Breast epithelium (tissue), 4 donors: ENCODE measurements around the gene UGT1A9. TPM values are rescaled to one million over a fixed set of nuclear protein-coding genes. Genes with fewer than 3 reads are reported as not detected.

Experiments used
- DNase-seq, 2 donors: peaks; one replicate each; pipeline ENCODE4 v3.0.0-alpha.2; 2019; ENCODE audit warnings: low spot score in 2 of 2
- H3K27ac ChIP-seq, 2 donors: fragments of 200-600 bp; sonication (generic) in 1 of 2; one replicate each; pipeline ENCODE4 v1.5.1; 2016 to 2019; ENCODE audit warnings: mild to moderate bottlenecking in 1 of 2
- H3K27me3 ChIP-seq, 2 donors: fragments of 200-600 bp; sonication (generic) in 1 of 2; one replicate each; pipeline versions ENCODE4 v1.5.1 to v1.6.0; 2017 to 2019; ENCODE audit warnings: control low read depth in 1 of 2, mild to moderate bottlenecking in 1 of 2
- H3K36me3 ChIP-seq: fragments of 200-600 bp; one replicate; pipeline ENCODE4 v1.5.1; 2019
- H3K4me1 ChIP-seq, 2 donors: fragments of 200-600 bp; sonication (generic); one replicate each; pipeline ENCODE4 v1.5.1; 2016 to 2019; ENCODE audit warnings: control low read depth in 1 of 2
- H3K4me3 ChIP-seq, 3 donors: fragments of 200-600 bp; sonication (generic); 1 replicate in 2 of 3; 2 replicates in 1 of 3; pipeline ENCODE4 v1.5.1; 2016 to 2019; ENCODE audit warnings: mild to moderate bottlenecking in 3 of 3, moderate library complexity in 2 of 3
- H3K9me3 ChIP-seq, 2 donors: fragments of 200-600 bp; sonication (generic) in 1 of 2; one replicate each; pipeline ENCODE4 v1.5.1; 2016 to 2019; ENCODE audit warnings: control low read depth in 1 of 2
- CTCF ChIP-seq, 3 donors: fragments of 450-650 bp; IDR thresholded peaks; one replicate each; pipeline ENCODE4 v1.5.1; 2016 to 2017; ENCODE audit warnings: antibody characterized with exemption in 3 of 3, mild to moderate bottlenecking in 3 of 3, moderate library complexity in 3 of 3
- POLR2A ChIP-seq: fragments of 450-650 bp; IDR thresholded peaks from one replicate; pipeline ENCODE4 v1.6.1; 2016; ENCODE audit warnings: antibody characterized with exemption, mild to moderate bottlenecking, moderate library complexity
- POLR2AphosphoS5 ChIP-seq, 3 donors: sonication (generic); formaldehyde crosslinking; IDR thresholded peaks; one replicate each; pipeline ENCODE4 v1.6.1; 2017; ENCODE audit warnings: antibody characterized with exemption in 3 of 3
- intact Hi-C: fragments of 100-400 bp; cut with DNase I; formaldehyde crosslinking; loops from one replicate; pipeline ENCODE4 v1.15.1; 2023; ENCODE audit warnings: low total_unique reads
- total RNA-seq, 3 donors: library from RNA; depleted of rRNA; stranded (reverse); fragments of >200 nt; gene quantifications; one replicate each; pipeline ENCODE4 v1.1.0, GENCODE V29; 2016

UGT1A9 gene
- total RNA-seq, 3 donors from 2014 or later, result not detected

- Histone ChIP-seq H3K4me1 (no peaks in the 10 kb centered on the region), H3K4me3 (no peak overlapping the region), H3K36me3 (no peaks in the 10 kb centered on the region), H3K27me3 (no peaks in the 10 kb centered on the region), H3K27ac (no peak overlapping the region), H3K9me3 (no peaks in the 10 kb centered on the region)
- no peak for TF ChIP-seq POLR2A
- TF ChIP-seq CTCF (IDR thresholded peaks at IDR 0.05), result no peak
- no peak for TF ChIP-seq POLR2AphosphoS5 (IDR thresholded peaks at IDR 0.05)
- intact Hi-C loops, result no loop called here
- DNase-seq, result no peak
Observed at GRCh38 chr2:233689031-233689430, 17.3 kb downstream of the UGT1A9 start.

- H3K4me1 ChIP-seq, result no peaks in the 10 kb centered on the region
- intact Hi-C loops, result no loop called here
- H3K27me3 ChIP-seq, result no peaks in the 10 kb centered on the region
- no peaks in the 10 kb centered on the region for H3K36me3 ChIP-seq
- no peak overlapping the region for H3K4me3 ChIP-seq
- H3K9me3 ChIP-seq, result no peaks in the 10 kb centered on the region
- H3K27ac ChIP-seq, result no peak overlapping the region
- DNase-seq, result no peak
- TF ChIP-seq POLR2AphosphoS5 (IDR thresholded peaks at IDR 0.05) (no peak), CTCF (IDR thresholded peaks at IDR 0.05) (no peak), POLR2A (no peak)
Observed at GRCh38 chr2:233689501-233689900, 17.8 kb downstream of the UGT1A9 start.

- Histone ChIP-seq H3K9me3 (no peaks in the 10 kb centered on the region), H3K4me3 (no peak overlapping the region), H3K4me1 (no peaks in the 10 kb centered on the region), H3K27ac (no peak overlapping the region), H3K27me3 (no peaks in the 10 kb centered on the region), H3K36me3 (no peaks in the 10 kb centered on the region)
- TF ChIP-seq POLR2AphosphoS5 (IDR thresholded peaks at IDR 0.05) (no peak), CTCF (IDR thresholded peaks at IDR 0.05) (no peak), POLR2A (no peak)
- intact Hi-C loops, result no loop called here
- DNase-seq, result no peak
Observed at GRCh38 chr2:233690444-233690843, 18.7 kb downstream of the UGT1A9 start.

- TF ChIP-seq POLR2A (no peak), CTCF (IDR thresholded peaks at IDR 0.05) (no peak), POLR2AphosphoS5 (IDR thresholded peaks at IDR 0.05) (no peak)
- intact Hi-C loops, result no loop called here
- Histone ChIP-seq H3K9me3 (no peaks in the 10 kb centered on the region), H3K27ac (no peak overlapping the region), H3K4me1 (no peaks in the 10 kb centered on the region), H3K36me3 (no peaks in the 10 kb centered on the region), H3K4me3 (no peak overlapping the region), H3K27me3 (no peaks in the 10 kb centered on the region)
- DNase-seq, result peak in 1 of 2 donors; percentile 25
Observed at GRCh38 chr2:233691443-233692433, 20.0 kb downstream of the UGT1A9 start.

GRCh38 chr2:233692648-233693047 lies 20.9 kb downstream of the UGT1A9 start, which contains the start of gene UGT1A6:
Gene UGT1A6 (plus strand): TSS chr2:233692890. CDS start chr2:233693005, 115 bp downstream.
- Histone ChIP-seq H3K9me3 (no peaks in the 10 kb centered on the region), H3K27me3 (no peaks in the 10 kb centered on the region), H3K27ac (no peak within 1 kb of the TSS), H3K36me3 (no peaks in the 10 kb centered on the region), H3K4me1 (no peaks in the 10 kb centered on the region), H3K4me3 (no peak within 1 kb of the TSS)
- no peak for TF ChIP-seq CTCF (IDR thresholded peaks at IDR 0.05)
- no peak for TF ChIP-seq POLR2AphosphoS5 (IDR thresholded peaks at IDR 0.05)
- TF ChIP-seq POLR2A, result no peak
- no peak for DNase-seq
- intact Hi-C loops, result no loop called here
